ENCODE results near the gene SLC25A36. TPM values are rescaled to one million over a fixed set of nuclear protein-coding genes. Genes with fewer than 3 reads are reported as not detected.
"Not testable (repeated sequence)": the region's sequence is repeated elsewhere in the genome, so short reads cannot be mapped to it uniquely, and the experiment has no call there.

SLC25A36 gene
- polyA plus RNA-seq, 1 of the 3 experiments (the other 2 are of a cell fraction) = 23.3 TPM

GRCh38 chr3:140951750-140952149 lies 10.1 kb downstream of the SLC25A36 start:
- H3K79me2 ChIP-seq (ENCODE audit: insufficient read depth) = peaks cover 99% of the 10 kb centered on the region
- CTCF ChIA-PET = not testable (repeated sequence)

GRCh38 chr3:140953028-140953960 lies 11.7 kb downstream of the SLC25A36 start:
- no peaks in the 10 kb centered on the region for H3K9me3 ChIP-seq
- TF ChIP-seq FOSL2 (IDR thresholded peaks at IDR 0.05; ENCODE audit: borderline replicate concordance, low read depth) (peak; percentile 53; the same call in 1 of the 2 replicates), NRF1 (IDR thresholded peaks at IDR 0.05; ENCODE audit: low read depth, low read length) (no peak), PBX3 (IDR thresholded peaks at IDR 0.05) (peak; percentile 49), REST (IDR thresholded peaks at IDR 0.05; ENCODE audit: low read depth, low read length) (no peak), JUND (IDR thresholded peaks at IDR 0.05) (peak; percentile 57)
- peaks cover 79% of the 10 kb centered on the region for H4K20me1 ChIP-seq (ENCODE audit: insufficient read depth)
- 93% methylated on average over 5 of the region's 5 CpGs for WGBS (ENCODE audit: low lambda C conversion rate)
- POLR2A ChIA-PET = no interaction called here
- DNase-seq = no peak
- no peak overlapping the region; a peak in 1 of 4 replicates for H3K4me3 ChIP-seq (ENCODE audit: low read depth in 2 of 2, low read length in 1 of 2)
- 0 out of 2 replicates have a peak overlapping the region, but pooled peaks have one; percentile 35 for H3K4me2 ChIP-seq
- CTCF ChIA-PET = interaction anchor here (0.6 to 1.6 kb wide), 3 partner anchors 14 to 78 kb away, joined by 3 to 5 read pairs (median 3); no protein-coding TSS in a partner anchor
- H3K36me3 ChIP-seq (replicated peaks in 1 of 2; ENCODE audit: control insufficient read depth in 1 of 2, insufficient read depth in 2 of 2, low read length in 1 of 2) = peaks cover 10 to 14% of the 10 kb centered on the region in 2 experiments
- H3K9me2 ChIP-seq = no peaks in the 10 kb centered on the region
- H3K27me3 ChIP-seq (ENCODE audit: insufficient read depth) = no peaks in the 10 kb centered on the region
- H3K27ac ChIP-seq (ENCODE audit: low read depth in 2 of 2, low read length in 1 of 2) = peak overlapping the region in 1 of 2 experiments; percentile 38; a peak in 2 of 4 replicates
- H3K79me2 ChIP-seq (ENCODE audit: insufficient read depth) = peaks cover 99% of the 10 kb centered on the region
- no peak overlapping the region for H3K9ac ChIP-seq
- peaks cover 12% of the 10 kb centered on the region for H3F3A ChIP-seq (replicated peaks; ENCODE audit: insufficient read depth)
- H2AFZ ChIP-seq (ENCODE audit: low read depth) = no peak overlapping the region
- H3K4me1 ChIP-seq (ENCODE audit: control insufficient read depth in 1 of 2, insufficient read depth in 2 of 2, low read depth in 1 of 2, low read length in 1 of 2) = peaks cover 0 to 22% of the 10 kb centered on the region in 2 experiments; a peak in 2 of 4 replicates

More at GRCh38 chr3:140951750-140952149, 10.1 kb downstream of the SLC25A36 start:
- H3K27ac ChIP-seq (ENCODE audit: low read depth in 2 of 2, low read length in 1 of 2); DNase-seq; H3K9me3 ChIP-seq; H3K9ac ChIP-seq; H3K4me3 ChIP-seq (ENCODE audit: low read depth in 2 of 2, low read length in 1 of 2); H3K4me2 ChIP-seq; H2AFZ ChIP-seq (ENCODE audit: low read depth); H3K27me3 ChIP-seq (ENCODE audit: insufficient read depth); H3K36me3 ChIP-seq (replicated peaks in 1 of 2; ENCODE audit: control insufficient read depth in 1 of 2, insufficient read depth in 2 of 2, low read length in 1 of 2); POLR2A ChIA-PET; H3K9me2 ChIP-seq: not testable (repeated sequence)
- Histone ChIP-seq H4K20me1 (ENCODE audit: insufficient read depth) (peaks cover 83% of the 10 kb centered on the region), H3K4me1 (ENCODE audit: control insufficient read depth in 1 of 2, insufficient read depth in 2 of 2, low read depth in 1 of 2, low read length in 1 of 2) (peaks cover 0 to 22% of the 10 kb centered on the region in 2 experiments; a peak in 2 of 4 replicates), H3F3A (replicated peaks; ENCODE audit: insufficient read depth) (peaks cover 12% of the 10 kb centered on the region)
- WGBS (ENCODE audit: low lambda C conversion rate) = 89% methylated on average over 5 of the region's 5 CpGs

Measured in SK-N-SH (cell line).